Measurements from ENCODE around the gene SH3TC2.

The SH3TC2 gene

DNA sequence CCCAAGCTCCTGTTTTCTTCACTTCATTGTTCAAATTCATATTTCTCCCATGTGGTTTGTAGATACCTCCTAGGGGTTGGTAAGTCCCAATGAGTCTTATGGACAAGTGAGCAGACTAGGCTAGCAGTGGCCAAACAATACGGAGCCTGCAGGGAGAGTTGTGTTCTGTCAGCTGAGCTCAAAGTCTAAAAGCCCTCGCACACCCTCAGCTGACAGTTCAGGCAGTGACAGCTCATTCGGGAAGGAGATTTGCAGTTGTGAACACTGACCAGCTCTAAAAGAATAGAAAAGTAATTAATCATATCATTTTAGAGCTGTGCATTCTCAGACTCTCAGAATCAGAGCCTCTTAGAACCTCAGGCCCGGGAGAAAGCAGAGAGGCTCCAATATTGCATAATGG is 95.1 kb downstream of the SH3TC2 start:
- DNase-seq = no peak

DNA sequence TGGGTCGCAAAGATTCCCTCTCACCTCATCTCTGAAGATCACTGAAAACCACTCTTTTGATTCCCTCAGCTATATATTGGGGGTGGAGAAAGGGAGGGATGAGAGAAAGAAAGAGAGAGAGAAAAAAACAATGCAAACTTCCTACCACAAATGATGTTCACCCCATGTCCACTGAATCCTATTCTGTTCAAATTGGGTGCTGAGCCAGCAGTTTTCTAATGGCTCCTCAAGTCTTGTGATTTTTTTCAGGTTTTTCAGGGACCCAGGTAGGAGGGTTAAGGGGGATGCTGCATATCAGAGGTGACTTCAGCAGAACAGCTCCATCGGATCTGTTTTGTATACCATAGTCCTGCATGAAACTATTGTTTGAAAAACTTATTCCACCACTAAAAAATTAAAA is 95.9 kb downstream of the SH3TC2 start:
- DNase-seq = no peak

DNA sequence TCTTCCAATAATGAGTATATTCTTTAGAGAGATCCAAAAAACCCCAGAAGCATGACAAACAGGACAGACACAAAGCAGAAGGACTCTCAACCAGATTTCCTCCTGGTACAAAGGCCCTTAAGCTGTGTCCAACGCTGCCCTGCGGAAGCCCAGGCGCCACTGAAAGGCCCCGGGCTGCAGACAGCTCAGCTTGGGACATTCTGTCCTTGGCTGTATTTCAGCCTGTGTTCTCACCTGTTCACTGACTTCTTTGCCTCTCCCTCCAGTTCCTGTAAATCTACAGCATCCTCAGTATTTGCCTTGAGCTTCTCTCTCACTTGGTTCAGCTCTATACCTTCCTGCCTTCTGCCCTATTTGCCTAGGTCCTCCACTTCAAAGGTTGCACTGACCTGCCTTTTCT is 96.5 kb downstream of the SH3TC2 start:
- no peak for DNase-seq

DNA sequence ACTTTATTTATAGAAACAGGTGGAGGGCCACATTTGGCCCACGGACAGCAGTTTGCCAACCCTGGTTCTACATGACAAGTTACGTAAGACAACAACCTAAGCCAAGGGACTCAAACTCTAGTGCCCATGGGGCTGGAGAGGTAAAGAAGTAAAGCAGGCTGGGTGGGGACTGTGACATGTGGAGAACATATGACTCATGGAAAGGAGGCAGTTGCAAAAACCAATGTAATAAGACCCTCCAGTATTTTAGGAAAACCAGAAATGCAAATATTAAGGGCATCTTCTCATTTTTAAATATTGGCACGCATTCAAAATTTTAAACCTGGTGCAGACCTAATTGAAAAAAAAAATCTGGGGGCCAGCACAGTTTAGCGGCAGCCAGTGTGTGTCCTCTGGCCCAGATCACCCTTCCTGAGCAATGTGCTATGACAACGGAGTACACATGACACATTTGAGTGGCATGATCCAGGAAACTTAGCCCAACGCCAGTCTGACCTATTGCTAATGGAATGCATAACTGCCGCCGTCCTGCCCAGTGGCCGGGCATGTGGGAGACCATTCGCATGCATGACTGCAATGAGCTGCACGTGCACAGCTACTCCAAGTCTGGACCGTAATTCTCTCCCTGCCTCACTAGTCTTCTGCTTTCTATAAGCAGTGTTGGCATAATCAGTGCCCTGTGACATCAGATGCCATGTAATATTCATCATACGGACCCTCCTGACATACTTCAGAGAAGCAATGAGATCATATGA is 97.2 kb downstream of the SH3TC2 start:
- DNase-seq = no peak

DNA sequence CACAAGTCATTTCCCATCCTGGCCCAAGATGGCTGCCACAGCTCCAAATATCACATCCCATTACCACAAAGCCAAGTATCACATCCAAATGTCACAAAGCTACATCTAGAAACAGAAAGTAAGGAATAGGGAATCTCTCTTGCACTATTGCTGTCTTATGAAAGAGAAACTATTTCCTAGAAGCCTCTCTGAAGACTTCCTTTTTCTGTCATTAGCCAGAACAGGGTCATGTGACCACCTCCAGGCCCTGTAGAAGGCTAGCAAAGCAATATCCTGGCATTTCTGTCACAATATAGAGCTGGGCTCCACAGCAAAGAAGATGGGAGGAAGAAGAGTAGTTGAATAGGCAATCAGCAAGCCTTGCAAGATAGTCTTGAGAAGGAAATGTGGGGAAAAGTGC is 99.2 kb downstream of the SH3TC2 start:
- DNase-seq = no peak

DNA sequence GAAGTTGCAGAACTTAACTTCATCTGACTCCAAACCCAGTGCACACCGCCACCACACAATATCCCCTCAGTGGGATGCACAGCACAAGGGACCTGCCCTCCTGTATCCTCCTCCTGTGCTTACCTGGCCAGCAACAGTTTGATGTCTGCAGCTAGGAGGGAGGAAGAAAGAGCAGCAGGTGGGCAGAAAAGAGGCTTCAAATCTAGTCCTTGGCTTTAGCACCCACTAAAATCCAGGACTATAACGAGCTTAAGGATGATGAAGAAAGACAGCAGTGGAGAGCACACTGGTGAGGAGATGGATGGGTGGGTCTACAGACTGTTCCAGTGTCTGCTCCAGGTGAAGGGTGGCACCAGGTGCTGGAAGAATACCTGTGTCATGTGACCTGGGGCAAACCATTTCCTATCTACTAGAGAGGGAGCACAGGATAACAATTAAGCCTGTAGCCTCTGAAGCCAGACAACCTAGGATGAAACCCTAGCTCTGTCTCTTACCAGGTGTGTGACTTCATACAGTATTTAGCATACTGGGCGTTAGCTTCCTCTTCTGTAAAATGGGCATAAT is 100.0 kb downstream of the SH3TC2 start:
- DNase-seq = no peak

DNA sequence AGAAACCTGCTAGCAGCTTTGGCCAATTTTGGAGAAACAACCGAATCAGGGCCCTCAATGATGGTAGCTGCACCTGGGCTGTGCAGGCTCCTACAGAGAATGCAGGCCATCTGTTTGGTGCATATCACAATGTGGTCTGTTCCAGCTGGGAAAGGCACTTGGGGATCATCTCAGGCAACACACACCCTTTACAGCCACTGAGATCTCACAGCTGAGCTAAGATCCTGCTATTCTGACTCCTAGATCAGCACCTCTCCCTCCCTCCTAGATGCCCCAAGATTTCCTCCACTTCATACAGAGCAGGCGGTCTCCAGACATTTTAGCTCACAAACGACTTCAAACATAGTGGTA is 100.7 kb downstream of the SH3TC2 start:
- DNase-seq = no peak

DNA sequence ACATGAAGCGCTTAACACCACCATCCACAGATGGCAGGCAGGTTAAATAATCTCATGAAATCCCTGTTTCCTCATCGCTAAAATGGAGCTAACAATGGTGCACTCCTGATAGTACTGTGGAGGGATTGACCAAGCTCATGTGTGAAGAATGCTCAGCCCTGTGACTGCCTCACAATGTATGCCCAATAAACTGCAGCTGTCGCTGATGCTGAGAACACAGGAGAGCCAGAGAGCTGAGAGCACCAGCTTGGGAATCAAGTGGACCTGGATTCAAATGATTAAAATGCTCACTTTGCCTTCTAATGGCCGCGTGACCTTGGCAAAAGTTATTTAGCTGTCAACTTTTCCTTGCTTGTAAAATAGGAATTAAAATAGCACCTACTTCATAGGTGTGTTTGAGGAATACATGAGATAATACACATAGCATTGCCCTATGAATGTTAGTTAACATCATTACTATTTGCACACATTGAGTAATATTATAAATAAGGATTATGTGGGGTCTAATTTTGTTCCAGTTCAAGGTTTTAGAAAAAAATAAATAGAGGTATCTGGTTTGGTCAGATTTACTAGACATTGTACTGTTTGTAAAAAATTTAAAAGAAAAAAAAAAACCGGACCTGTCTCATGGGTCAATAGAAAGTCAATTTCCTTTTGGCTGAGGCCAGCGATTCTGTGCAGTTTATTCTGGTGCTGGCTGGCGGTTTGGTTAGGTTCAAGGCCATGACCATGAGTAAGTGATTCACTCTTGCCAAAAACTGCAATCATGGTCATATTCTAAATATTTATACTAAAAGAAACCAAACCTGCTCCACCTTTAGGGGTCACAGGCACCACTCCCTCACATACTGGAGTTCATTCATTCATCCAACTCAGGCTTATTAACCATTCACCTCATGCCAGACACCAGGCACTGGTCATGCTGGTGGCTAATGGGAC is 101.3 kb downstream of the SH3TC2 start:
- DNase-seq = no peak

DNA sequence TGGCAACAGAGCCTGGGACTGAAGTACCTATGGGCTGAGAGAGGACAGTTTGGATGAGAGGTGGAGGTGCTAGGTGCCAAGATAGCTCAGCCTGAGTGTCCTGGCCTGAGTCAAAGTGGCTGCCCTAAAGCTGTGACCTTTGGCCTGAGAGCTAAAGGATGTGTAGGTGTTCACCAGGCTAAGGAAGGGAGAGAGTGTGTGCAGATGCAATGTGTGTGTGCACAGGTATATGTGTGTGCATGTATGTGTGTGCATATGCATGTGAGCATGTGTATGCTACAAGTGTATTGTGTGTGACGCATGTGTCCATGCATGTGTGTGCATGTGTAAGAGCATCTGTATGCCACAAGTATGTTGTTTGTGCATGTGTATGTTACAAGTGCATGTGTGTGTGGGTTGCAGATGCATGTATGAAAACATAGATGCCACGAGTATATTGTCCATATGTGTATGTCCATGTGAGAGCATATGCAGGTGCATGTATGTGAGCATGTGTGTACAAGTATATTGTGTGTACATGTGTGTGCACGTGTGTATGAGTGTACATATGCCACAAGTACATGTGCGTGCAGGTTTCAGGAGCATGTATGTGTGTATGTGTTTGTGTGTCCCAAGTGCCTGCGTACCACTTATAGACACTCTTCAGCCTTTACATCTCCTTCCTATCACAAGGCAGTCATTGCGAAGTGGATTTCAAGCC is 102.6 kb downstream of the SH3TC2 start:
- no peak for DNase-seq

DNA sequence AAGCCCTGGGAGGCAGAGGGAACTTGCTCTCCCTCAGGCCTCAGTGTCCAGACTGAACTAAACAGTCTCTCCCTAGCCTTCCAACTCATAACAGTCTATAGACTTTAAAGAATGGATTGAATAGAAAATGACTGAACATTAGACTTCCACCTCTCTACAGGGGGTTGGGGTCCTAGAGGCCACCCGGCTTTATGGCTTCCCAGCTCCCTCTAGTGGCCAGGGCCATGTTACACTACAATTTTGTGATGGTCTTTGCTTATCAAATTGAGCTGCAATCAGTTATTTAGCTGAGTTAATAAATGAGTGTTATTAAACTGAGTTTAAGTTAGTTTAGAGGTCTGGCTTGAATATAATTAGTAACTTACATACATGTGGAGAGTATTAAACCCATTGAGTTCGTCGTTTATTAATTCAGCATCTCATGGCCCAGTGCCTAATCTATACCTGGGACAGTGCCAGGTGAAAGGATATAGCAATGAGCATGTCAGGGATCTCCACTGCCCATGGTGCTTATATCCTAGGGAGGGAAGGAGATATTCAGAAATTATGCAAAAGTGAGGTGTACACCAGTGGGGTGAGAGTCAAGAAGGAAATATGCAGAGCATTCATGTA is 105.2 kb downstream of the SH3TC2 start:
- DNase-seq = peak; percentile 21

DNA sequence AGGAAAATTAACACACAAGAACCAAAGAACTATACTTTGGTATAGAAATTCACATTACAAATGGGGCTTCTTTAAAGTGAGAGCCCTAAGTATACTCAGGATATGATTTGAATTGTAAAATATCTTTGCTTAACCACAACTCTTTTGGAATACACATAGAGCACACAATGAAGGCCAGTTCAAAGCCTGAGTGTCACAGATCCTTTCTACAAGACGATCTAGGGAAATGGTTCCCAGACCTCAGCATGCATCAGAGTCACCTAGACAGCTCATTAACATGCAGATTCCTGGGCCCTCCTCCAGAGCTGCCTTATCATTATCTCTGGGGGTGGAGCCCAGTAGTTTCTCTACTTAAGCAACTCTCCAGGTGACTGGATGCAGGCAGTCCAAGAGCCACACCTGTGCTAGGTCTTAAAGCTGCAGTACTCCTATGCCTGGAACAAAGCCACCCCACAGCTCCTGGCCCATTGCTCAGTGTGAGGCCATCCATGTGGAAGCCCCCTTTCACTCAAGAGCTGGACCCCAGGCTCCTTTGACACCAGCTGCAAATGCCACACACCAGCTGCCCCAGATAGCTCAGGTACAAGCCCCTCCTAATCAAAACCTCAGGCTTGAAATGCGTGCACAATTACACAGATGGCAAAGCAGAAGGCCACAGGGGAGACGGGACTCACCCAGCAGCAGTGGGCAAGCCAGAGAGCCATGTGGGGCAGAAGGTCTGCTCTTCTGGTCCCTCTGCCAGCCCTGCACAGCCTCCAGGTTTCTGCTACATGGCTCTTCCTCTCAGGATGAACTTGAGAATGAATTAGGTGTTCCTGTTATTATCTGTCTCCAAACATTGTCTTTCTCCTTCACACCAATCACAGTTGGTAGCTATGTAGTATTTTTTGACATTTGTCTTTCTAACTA is 106.1 kb downstream of the SH3TC2 start:
- DNase-seq = peak; percentile 41

All from NCI-H526 treated with DMSO at 0.1 percent for 48 hours (cell line).